Measurements from ENCODE around the gene PLA2G6. TPM values are rescaled to one million over a fixed set of nuclear protein-coding genes. Genes with fewer than 3 reads are reported as not detected.
"Not testable (repeated sequence)": the region's sequence is repeated elsewhere in the genome, so short reads cannot be mapped to it uniquely, and the experiment has no call there.

PLA2G6 gene
- total RNA-seq, 1 donor from 2014 or later = 49.7 TPM

GRCh38 chr22:38138961-38139360 is 42.7 kb downstream of the PLA2G6 start:
- intact Hi-C loops (cut with micrococcal nuclease) = no loop called here

- intact Hi-C loops (cut with micrococcal nuclease) = no loop called here
These were observed 43.5 kb downstream of the PLA2G6 start for GRCh38 chr22:38137876-38138687.

- intact Hi-C loops (cut with micrococcal nuclease) = no loop called here
These were observed 45.0 kb downstream of the PLA2G6 start for GRCh38 chr22:38136607-38137006.

- intact Hi-C loops (cut with micrococcal nuclease) = no loop called here
These were observed 46.4 kb downstream of the PLA2G6 start for GRCh38 chr22:38135133-38135706.

GRCh38 chr22:38133331-38133730 is 48.3 kb downstream of the PLA2G6 start:
- intact Hi-C loops (cut with micrococcal nuclease) = no loop called here

GRCh38 chr22:38132794-38133193 is 48.8 kb downstream of the PLA2G6 start:
- intact Hi-C loops (cut with micrococcal nuclease) = no loop called here

GRCh38 chr22:38132136-38132535 is 49.5 kb downstream of the PLA2G6 start:
- intact Hi-C loops (cut with micrococcal nuclease) = no loop called here

- intact Hi-C loops (cut with micrococcal nuclease) = no loop called here
These were observed 50.2 kb downstream of the PLA2G6 start for GRCh38 chr22:38131399-38131798.

GRCh38 chr22:38129856-38130255 is 51.8 kb downstream of the PLA2G6 start:
- intact Hi-C loops (cut with micrococcal nuclease) = no loop called here

- intact Hi-C loops (cut with micrococcal nuclease) = no loop called here
These were observed 52.6 kb downstream of the PLA2G6 start for GRCh38 chr22:38129021-38129420.

- intact Hi-C loops (cut with micrococcal nuclease) = no loop called here
These were observed 53.8 kb downstream of the PLA2G6 start for GRCh38 chr22:38127869-38128268.

- intact Hi-C loops (cut with micrococcal nuclease) = no loop called here
These were observed 54.5 kb downstream of the PLA2G6 start for GRCh38 chr22:38126928-38127668.

GRCh38 chr22:38125751-38126201 is 55.9 kb downstream of the PLA2G6 start:
- intact Hi-C loops (cut with micrococcal nuclease) = no loop called here

- intact Hi-C loops (cut with micrococcal nuclease) = no loop called here
These were observed 56.5 kb downstream of the PLA2G6 start for GRCh38 chr22:38125038-38125610.

- intact Hi-C loops (cut with micrococcal nuclease) = no loop called here
These were observed 57.2 kb downstream of the PLA2G6 start for GRCh38 chr22:38124236-38124974.

- intact Hi-C loops (cut with micrococcal nuclease) = no loop called here
These were observed 59.0 kb downstream of the PLA2G6 start for GRCh38 chr22:38122616-38123015.

- intact Hi-C loops (cut with micrococcal nuclease) = no loop called here
These were observed 61.1 kb downstream of the PLA2G6 start for GRCh38 chr22:38120359-38121110.

- intact Hi-C loops (cut with micrococcal nuclease) = not testable (repeated sequence)
These were observed 62.9 kb downstream of the PLA2G6 start for GRCh38 chr22:38118747-38119146.

GRCh38 chr22:38118182-38118581 is 63.4 kb downstream of the PLA2G6 start:
- intact Hi-C loops (cut with micrococcal nuclease) = no loop called here

- intact Hi-C loops (cut with micrococcal nuclease) = not testable (repeated sequence)
These were observed 64.1 kb downstream of the PLA2G6 start for GRCh38 chr22:38117556-38117955.

Data from T-helper 1 cell treated with Interleukin-12 subunit alpha and Interleukin-12 subunit beta and Interleukin-4 antibody, amounts not matched to agents 30 ng/mL and 1 ng/mL, for 36 hours (primary cell).